ENCODE results near the gene TRIM28.
"Not testable (repeated sequence)": the region's sequence is repeated elsewhere in the genome, so short reads cannot be mapped to it uniquely, and the experiment has no call there.

TRIM28 gene

GRCh38 chr19:58543826-58544590 is at the start of gene TRIM28:
TRIM28 (plus strand) TSS chr19:58544064; CDS start chr19:58544758, 694 bp downstream.
- no peak for DNase-seq

- DNase-seq: no peak
These were observed 46.2 kb upstream of the TRIM28 start for GRCh38 chr19:58497634-58498170.

GRCh38 chr19:58498316-58499020 is 45.4 kb upstream of the TRIM28 start:
- DNase-seq: peak in 4 of 56 donors; percentile 21 to 43 (median 32)

GRCh38 chr19:58499021-58499927 is 44.6 kb upstream of the TRIM28 start:
- peak; percentile 73 to 100 (median 98) for DNase-seq

- DNase-seq: no peak
These were observed 43.6 kb upstream of the TRIM28 start for GRCh38 chr19:58500242-58500641.

- DNase-seq: not testable (repeated sequence)
These were observed 36.2 kb upstream of the TRIM28 start for GRCh38 chr19:58507602-58508223.

- DNase-seq: no peak
These were observed 34.2 kb upstream of the TRIM28 start for GRCh38 chr19:58509731-58510083.

GRCh38 chr19:58510084-58510862 is 33.6 kb upstream of the TRIM28 start:
- no peak for DNase-seq

- DNase-seq: no peak
These were observed 32.3 kb upstream of the TRIM28 start, which contains the start of gene SLC27A5 for GRCh38 chr19:58511353-58512208. SLC27A5 (minus strand) TSS chr19:58511992; CDS start chr19:58511955, 37 bp downstream.

GRCh38 chr19:58513213-58513693 is 30.6 kb upstream of the TRIM28 start:
- DNase-seq: no peak

- peak in 53 of 56 donors; percentile 10 to 89 (median 65) for DNase-seq
These were observed 29.9 kb upstream of the TRIM28 start for GRCh38 chr19:58513694-58514563.

- no peak for DNase-seq
These were observed 29.3 kb upstream of the TRIM28 start for GRCh38 chr19:58514564-58515022.

- DNase-seq: no peak
These were observed 28.6 kb upstream of the TRIM28 start for GRCh38 chr19:58515259-58515658.

- peak in 1 of 56 donors; percentile 10 for DNase-seq
These were observed 27.5 kb upstream of the TRIM28 start for GRCh38 chr19:58516246-58516836.

- no peak for DNase-seq
These were observed 26.7 kb upstream of the TRIM28 start for GRCh38 chr19:58516964-58517833.
